ENCODE results near the gene MICU2. TPM values are rescaled to one million over a fixed set of nuclear protein-coding genes. Genes with fewer than 3 reads are reported as not detected.
A peak's percentile ranks its signal among the peaks of the same experiment; 100 is the strongest.

Gene MICU2
- total RNA-seq: 41.9 and 43.4 TPM in 2 replicates

GRCh38 chr13:21603531-21604448 lies at the start of gene MICU2:
Gene MICU2, minus strand, starts transcription at chr13:21604170. Its CDS starts 22 bp downstream, at chr13:21604148.
- Histone ChIP-seq H3K36me3 (ENCODE audit: control insufficient read depth, insufficient read depth, low read length) (no peaks in the 10 kb centered on the region), H3K27me3 (ENCODE audit: control insufficient read depth, insufficient read depth, low read length) (no peaks in the 10 kb centered on the region), H3K4me3 (ENCODE audit: low read depth, low read length) (peak within 1 kb of the TSS; percentile 53)
- TF ChIP-seq CTCF (IDR thresholded peaks at IDR 0.05; ENCODE audit: insufficient read depth, low read length, severe bottlenecking): no peak
- FAIRE-seq (no peak), DNase-seq (ENCODE audit: low read depth) (peak; percentile 87)

DNA sequence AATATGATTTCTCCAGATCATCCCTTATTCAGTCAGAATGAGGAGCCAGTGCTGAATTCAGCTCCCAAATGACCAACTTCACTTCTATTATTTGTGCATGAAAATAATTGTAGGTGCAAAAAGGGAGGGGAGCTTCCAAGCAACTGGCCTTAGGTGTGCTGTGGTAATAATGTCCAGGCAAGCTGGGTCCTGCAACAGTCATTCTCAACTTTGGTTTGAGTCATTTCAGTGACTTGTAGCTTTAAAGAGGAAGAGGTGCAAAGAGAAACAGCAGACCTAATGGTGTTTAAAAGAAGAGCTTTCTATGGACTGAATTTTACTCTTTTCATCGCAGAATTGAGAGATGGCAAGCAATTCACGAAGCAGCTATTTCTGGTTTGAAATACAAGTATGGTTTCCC lies 37.7 kb upstream of the MICU2 start:
- H3K4me3 ChIP-seq (ENCODE audit: low read depth, low read length): no peak overlapping the region
- no peaks in the 10 kb centered on the region for H3K27me3 ChIP-seq (ENCODE audit: control insufficient read depth, insufficient read depth, low read length)
- no peaks in the 10 kb centered on the region for H3K36me3 ChIP-seq (ENCODE audit: control insufficient read depth, insufficient read depth, low read length)
- DNase-seq (ENCODE audit: low read depth): peak; percentile 91
- FAIRE-seq: peak; percentile 93
- TF ChIP-seq CTCF (IDR thresholded peaks at IDR 0.05; ENCODE audit: insufficient read depth, low read length, severe bottlenecking): no peak

DNA sequence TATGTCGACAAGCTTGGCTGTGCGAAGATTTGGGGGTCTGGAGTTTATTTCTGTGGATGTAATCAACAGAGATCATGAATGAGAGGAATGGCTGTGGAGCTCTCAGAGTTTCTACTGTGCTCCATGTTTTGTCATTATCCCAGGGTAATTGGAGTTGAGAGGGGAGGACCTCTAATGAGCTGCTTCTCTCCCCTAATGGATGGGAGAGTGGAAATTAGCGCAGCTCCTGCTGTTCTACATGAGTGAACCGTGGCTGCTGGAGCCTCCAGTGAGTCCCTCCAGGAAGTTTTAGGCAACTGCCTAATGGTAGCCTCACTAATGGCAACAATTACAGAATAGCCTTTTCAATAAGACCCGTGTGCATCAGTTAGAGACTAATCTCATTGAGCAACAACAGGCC lies 35.6 kb upstream of the MICU2 start:
- FAIRE-seq: no peak
- DNase-seq (ENCODE audit: low read depth): no peak
- Histone ChIP-seq H3K27me3 (ENCODE audit: control insufficient read depth, insufficient read depth, low read length) (no peaks in the 10 kb centered on the region), H3K4me3 (ENCODE audit: low read depth, low read length) (no peak overlapping the region), H3K36me3 (ENCODE audit: control insufficient read depth, insufficient read depth, low read length) (no peaks in the 10 kb centered on the region)
- TF ChIP-seq CTCF (IDR thresholded peaks at IDR 0.05; ENCODE audit: insufficient read depth, low read length, severe bottlenecking): no peak

DNA sequence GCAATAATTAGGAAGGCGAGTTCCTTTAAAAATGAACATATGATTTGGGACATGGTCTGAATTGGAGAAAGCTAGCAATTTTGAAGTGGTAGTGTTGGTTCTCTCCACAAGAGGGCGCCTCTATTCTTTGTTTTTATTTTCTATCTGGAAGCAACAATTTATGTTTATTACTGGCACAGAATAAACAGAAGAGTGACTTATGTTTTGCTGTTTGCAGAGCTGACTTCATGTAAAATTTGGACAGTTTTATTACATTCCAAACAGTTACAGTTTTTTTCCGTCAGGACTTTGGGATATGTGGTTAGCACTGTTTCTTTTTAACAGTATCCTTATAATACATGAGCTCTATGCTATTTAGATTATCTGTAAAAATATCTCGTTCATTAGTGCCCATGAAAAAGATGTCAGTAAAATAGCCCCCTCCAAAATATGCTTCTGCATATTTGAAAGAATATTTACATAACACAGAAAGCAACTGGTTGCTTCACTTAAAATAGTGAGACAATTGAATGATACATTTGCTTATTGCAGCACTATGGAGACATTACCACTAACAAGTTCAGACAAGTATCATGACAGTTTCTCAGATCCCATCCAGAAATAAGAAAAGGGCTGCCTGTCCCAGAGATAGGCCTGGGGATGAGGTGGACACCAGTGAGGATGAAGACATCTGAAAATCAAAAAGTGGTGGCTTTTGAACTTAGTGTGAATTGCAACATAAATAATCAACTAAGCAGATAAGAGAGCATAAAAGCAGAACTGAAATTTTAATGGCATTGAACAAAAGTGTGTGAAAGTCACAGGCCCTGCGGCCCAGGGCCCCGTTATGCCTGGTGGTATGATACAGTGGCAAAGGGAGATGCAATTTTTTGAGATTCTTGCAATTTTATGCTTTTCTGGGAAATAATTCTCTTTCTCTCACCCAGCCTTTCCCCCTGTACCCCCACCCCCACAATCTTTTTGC lies 34.6 kb upstream of the MICU2 start:
- no peak for FAIRE-seq
- peak; percentile 59 for TF ChIP-seq CTCF (IDR thresholded peaks at IDR 0.05; ENCODE audit: insufficient read depth, low read length, severe bottlenecking)
- peak; percentile 90 for DNase-seq (ENCODE audit: low read depth)

DNA sequence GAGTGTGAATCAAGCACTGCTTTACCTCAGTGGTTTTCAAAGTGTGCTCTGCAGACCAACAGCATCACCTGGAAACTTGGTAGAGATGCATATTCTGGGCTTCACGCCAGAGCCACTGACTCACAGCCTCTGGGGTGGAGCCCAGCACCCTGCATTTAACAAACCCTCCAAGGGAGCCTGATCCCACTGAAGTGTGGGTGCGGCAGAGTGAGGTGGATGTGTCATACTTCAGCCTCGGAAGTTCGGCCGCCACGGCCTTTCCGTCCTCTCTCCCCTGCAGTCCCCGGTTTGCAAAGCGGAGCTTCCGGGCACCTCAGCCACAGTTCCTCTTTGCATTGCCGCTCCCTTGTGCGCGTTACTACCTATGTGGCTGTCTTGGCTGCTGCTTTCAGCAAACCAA lies 33.3 kb upstream of the MICU2 start:
- DNase-seq (ENCODE audit: low read depth) (peak; percentile 98), FAIRE-seq (peak; percentile 93)
- Histone ChIP-seq H3K36me3 (ENCODE audit: control insufficient read depth, insufficient read depth, low read length) (no peaks in the 10 kb centered on the region), H3K27me3 (ENCODE audit: control insufficient read depth, insufficient read depth, low read length) (no peaks in the 10 kb centered on the region), H3K4me3 (ENCODE audit: low read depth, low read length) (no peak overlapping the region)
- no peak for TF ChIP-seq CTCF (IDR thresholded peaks at IDR 0.05; ENCODE audit: insufficient read depth, low read length, severe bottlenecking)

More for the DNA sequence above, 34.6 kb upstream of the MICU2 start:
- Histone ChIP-seq H3K27me3 (ENCODE audit: control insufficient read depth, insufficient read depth, low read length) (no peaks in the 10 kb centered on the region), H3K4me3 (ENCODE audit: low read depth, low read length) (no peak overlapping the region), H3K36me3 (ENCODE audit: control insufficient read depth, insufficient read depth, low read length) (no peaks in the 10 kb centered on the region)
